D721Med (cell line): ENCODE measurements around the gene IFFO2.

Experiments used
- DNase-seq: peaks from one replicate; pipeline ENCODE4 v3.0.0; 2011; ENCODE audit warnings: low spot score; ENCODE audit not compliant: insufficient read length
- FAIRE-seq: peaks from 2 replicates; lab custom pipeline; 2011; peaks lifted over from hg19 to GRCh38; lab: Jason Lieb, UNC
- CTCF ChIP-seq: IDR thresholded peaks from 2 replicates; pipeline ENCODE4 v1.5.1; 2012; ENCODE audit warnings: mild to moderate bottlenecking, control low read depth; ENCODE audit not compliant: insufficient read depth; ENCODE audit errors: missing control alignments

Gene IFFO2

GRCh38 chr1:18956193-18957135 lies at the start of gene IFFO2:
Gene IFFO2, minus strand, starts transcription at chr1:18956676. Its CDS starts 344 bp downstream, at chr1:18956332.
- FAIRE-seq: no peak
- TF ChIP-seq CTCF: no peak
- peak; percentile 80 for DNase-seq

GRCh38 chr1:19006000-19006399 lies 49.5 kb upstream of the IFFO2 start:
- no peak for DNase-seq
- FAIRE-seq: no peak
- no peak for TF ChIP-seq CTCF

- TF ChIP-seq CTCF: no peak
- FAIRE-seq: no peak
- no peak for DNase-seq
These were observed 47.2 kb upstream of the IFFO2 start for GRCh38 chr1:19003371-19004290.

- DNase-seq (no peak), FAIRE-seq (no peak)
- no peak for TF ChIP-seq CTCF
These were observed 43.6 kb upstream of the IFFO2 start for GRCh38 chr1:19000065-19000464.

- FAIRE-seq (no peak), DNase-seq (no peak)
These were observed 42.9 kb upstream of the IFFO2 start for GRCh38 chr1:18999359-18999758.

More at GRCh38 chr1:18999359-18999758, 42.9 kb upstream of the IFFO2 start:
- TF ChIP-seq CTCF: no peak
